ENCODE measurements around the gene RAB40C. TPM values are rescaled to one million over a fixed set of nuclear protein-coding genes. Genes with fewer than 3 reads are reported as not detected.

RAB40C gene
- total RNA-seq, 1 donor from 2014 or later = 31.6 TPM

GRCh38 chr16:583815-584591, 5.9 kb upstream of the RAB40C start:
- H3K4me3 Mint-ChIP-seq = peak overlapping the region; percentile 23
- H3K9me3 Mint-ChIP-seq = no peaks in the 10 kb centered on the region
- TF ChIP-seq CTCF (conservative IDR thresholded peaks at IDR 0.05) = no peak
- H3K4me1 Mint-ChIP-seq = peaks cover 9% of the 10 kb centered on the region
- H3K27ac Mint-ChIP-seq (ENCODE audit: unreplicated experiment) = no peak overlapping the region
- H3K27me3 Mint-ChIP-seq (ENCODE audit: low read depth) = peaks cover 20% of the 10 kb centered on the region
- no peak for DNase-seq (ENCODE audit: low read depth, low spot score)
- H3K36me3 Mint-ChIP-seq (ENCODE audit: low read depth) = no peaks in the 10 kb centered on the region

- Mint-ChIP-seq H3K27me3 (ENCODE audit: low read depth) (peaks cover 27% of the 10 kb centered on the region), H3K4me3 (peak overlapping the region; percentile 78), H3K4me1 (peaks cover 13% of the 10 kb centered on the region), H3K9me3 (no peaks in the 10 kb centered on the region), H3K36me3 (ENCODE audit: low read depth) (peaks cover 2% of the 10 kb centered on the region), H3K27ac (ENCODE audit: unreplicated experiment) (no peak overlapping the region)
- no peak for TF ChIP-seq CTCF (conservative IDR thresholded peaks at IDR 0.05)
- DNase-seq (ENCODE audit: low read depth, low spot score) = no peak
These were observed 4.5 kb upstream of the RAB40C start for GRCh38 chr16:585351-585750.

- Mint-ChIP-seq H3K27me3 (ENCODE audit: low read depth) (peaks cover 33% of the 10 kb centered on the region), H3K27ac (ENCODE audit: unreplicated experiment) (no peak overlapping the region), H3K9me3 (no peaks in the 10 kb centered on the region), H3K36me3 (ENCODE audit: low read depth) (peaks cover 7% of the 10 kb centered on the region), H3K4me1 (peaks cover 21% of the 10 kb centered on the region), H3K4me3 (peak overlapping the region; percentile 78)
- no peak for TF ChIP-seq CTCF (conservative IDR thresholded peaks at IDR 0.05)
- no peak for DNase-seq (ENCODE audit: low read depth, low spot score)
These were observed 3.7 kb upstream of the RAB40C start for GRCh38 chr16:586047-586644.

GRCh38 chr16:586645-587590, 2.9 kb upstream of the RAB40C start:
- peaks cover 7% of the 10 kb centered on the region for H3K36me3 Mint-ChIP-seq (ENCODE audit: low read depth)
- H3K9me3 Mint-ChIP-seq = no peaks in the 10 kb centered on the region
- H3K4me3 Mint-ChIP-seq = peak overlapping the region; percentile 97
- H3K4me1 Mint-ChIP-seq = peaks cover 23% of the 10 kb centered on the region
- peaks cover 34% of the 10 kb centered on the region for H3K27me3 Mint-ChIP-seq (ENCODE audit: low read depth)
- DNase-seq (ENCODE audit: low read depth, low spot score) = no peak
- peak overlapping the region; percentile 71 for H3K27ac Mint-ChIP-seq (ENCODE audit: unreplicated experiment)
- no peak for TF ChIP-seq CTCF (conservative IDR thresholded peaks at IDR 0.05)

GRCh38 chr16:588639-588888, 1.3 kb upstream of the RAB40C start:
- no peaks in the 10 kb centered on the region for H3K9me3 Mint-ChIP-seq
- H3K36me3 Mint-ChIP-seq (ENCODE audit: low read depth) = peaks cover 7% of the 10 kb centered on the region
- TF ChIP-seq CTCF (conservative IDR thresholded peaks at IDR 0.05) = no peak
- peak overlapping the region; percentile 97 for H3K4me3 Mint-ChIP-seq
- H3K27me3 Mint-ChIP-seq (ENCODE audit: low read depth) = peaks cover 34% of the 10 kb centered on the region
- peaks cover 25% of the 10 kb centered on the region for H3K4me1 Mint-ChIP-seq
- DNase-seq (ENCODE audit: low read depth, low spot score) = peak; percentile 48
- peak overlapping the region; percentile 99 for H3K27ac Mint-ChIP-seq (ENCODE audit: unreplicated experiment)
